Limb (tissue), 2 donors: ENCODE data around the gene RAB8B.

Source experiments
- DNase-seq, 2 donors: peaks; one replicate each; pipeline ENCODE4 v3.0.0-alpha.2; 2016; ENCODE audit errors: extremely low spot score in 2 of 2

Gene RAB8B

GRCh38 chr15:63185206-63185605 lies 4.2 kb upstream of the RAB8B start:
- no peak for DNase-seq

- no peak for DNase-seq
These were observed 3.3 kb upstream of the RAB8B start for GRCh38 chr15:63186065-63186464.

GRCh38 chr15:63187589-63188226 lies 1.7 kb upstream of the RAB8B start:
- no peak for DNase-seq

GRCh38 chr15:63188247-63188925 lies 1.0 kb upstream of the RAB8B start:
- no peak for DNase-seq

GRCh38 chr15:63189941-63190768 lies 749 bp downstream of the RAB8B start:
- DNase-seq: no peak

- no peak for DNase-seq
These were observed 1.6 kb downstream of the RAB8B start for GRCh38 chr15:63190769-63191649.

GRCh38 chr15:63191895-63192618 lies 2.7 kb downstream of the RAB8B start:
- DNase-seq: no peak

GRCh38 chr15:63192619-63193206 lies 3.3 kb downstream of the RAB8B start:
- DNase-seq: no peak

- DNase-seq: no peak
These were observed 4.9 kb downstream of the RAB8B start for GRCh38 chr15:63194302-63194701.

- DNase-seq: no peak
These were observed 5.6 kb downstream of the RAB8B start for GRCh38 chr15:63194880-63195568.

GRCh38 chr15:63195569-63196015 lies 6.2 kb downstream of the RAB8B start:
- no peak for DNase-seq

GRCh38 chr15:63196842-63197241 lies 7.4 kb downstream of the RAB8B start:
- DNase-seq: no peak

- no peak for DNase-seq
These were observed 8.2 kb downstream of the RAB8B start for GRCh38 chr15:63197626-63198025.

GRCh38 chr15:63198371-63199250 lies 9.2 kb downstream of the RAB8B start:
- no peak for DNase-seq

- no peak for DNase-seq
These were observed 11.3 kb downstream of the RAB8B start for GRCh38 chr15:63200464-63201249.

GRCh38 chr15:63202861-63203260 lies 13.5 kb downstream of the RAB8B start:
- no peak for DNase-seq

- DNase-seq: no peak
These were observed 14.2 kb downstream of the RAB8B start for GRCh38 chr15:63203451-63204090.
